Stomach (tissue), 4 donors: ENCODE measurements around the gene MAP6D1.

Experiments
- CTCF ChIP-seq, 7 experiments: fragments of 450-650 bp in 4 of 7; fragments of 200-600 bp in 3 of 7; sonication (generic) in 3 of 7; IDR thresholded peaks; one replicate each; pipeline ENCODE4 v1.5.1; 2016 to 2019; ENCODE audit warnings: antibody characterized with exemption in 7 of 7, control low read depth in 2 of 7, mild to moderate bottlenecking in 1 of 7
- POLR2A ChIP-seq, 4 donors: fragments of 450-650 bp; IDR thresholded peaks; one replicate each; pipeline ENCODE4 v1.6.1; 2016; ENCODE audit warnings: antibody characterized with exemption in 4 of 4, control low read depth in 2 of 4, mild to moderate bottlenecking in 1 of 4, moderate library complexity in 1 of 4
- POLR2AphosphoS5 ChIP-seq, 3 donors: sonication (generic); formaldehyde crosslinking; IDR thresholded peaks; one replicate each; pipeline ENCODE4 v1.6.1; 2016; ENCODE audit warnings: antibody characterized with exemption in 3 of 3

DNA sequence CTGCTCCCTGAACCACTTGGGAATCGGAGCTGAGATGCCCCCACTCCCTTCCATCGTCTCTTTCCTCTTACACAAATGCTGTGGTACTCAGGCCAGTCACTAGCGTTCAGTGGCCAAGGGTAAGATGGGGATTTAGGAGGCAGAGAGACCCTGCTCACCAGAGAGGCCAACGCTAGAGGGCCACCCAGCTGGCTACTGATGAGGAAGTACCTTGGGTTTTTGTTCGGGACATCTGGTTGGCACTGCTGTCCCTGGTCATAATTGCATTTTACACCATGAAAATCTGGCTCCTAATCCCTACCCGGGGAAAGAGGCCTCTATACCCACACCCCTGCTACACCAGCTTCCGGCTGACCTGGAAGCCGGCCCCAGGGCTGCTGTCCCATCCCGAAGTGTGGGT is 7.7 kb downstream of the MAP6D1 start:
- TF ChIP-seq POLR2AphosphoS5 (IDR thresholded peaks at IDR 0.05) (no peak), CTCF (IDR thresholded peaks at IDR 0.05) (no peak), POLR2A (IDR thresholded peaks at IDR 0.05) (no peak)
